Right atrium auricular region (tissue), 2 donors: ENCODE measurements around the gene BCL2. TPM values are rescaled to one million over a fixed set of nuclear protein-coding genes. Genes with fewer than 3 reads are reported as not detected.

Experiments
- DNase-seq: peaks from one replicate; pipeline ENCODE4 v3.0.0-alpha.2; 2019; ENCODE audit warnings: low spot score
- H3K27ac ChIP-seq, 2 donors: fragments of 200-600 bp; sonication (generic); 1 replicate in 1 of 2; 2 replicates in 1 of 2; pipeline ENCODE4 v1.5.1; 2016 to 2019
- H3K27me3 ChIP-seq, 2 donors: fragments of 200-600 bp; sonication (generic); one replicate each; pipeline versions ENCODE4 v1.5.1 to v1.6.0; 2017 to 2019
- H3K36me3 ChIP-seq: fragments of 200-600 bp; sonication (generic); one replicate; pipeline ENCODE4 v1.5.1; 2016
- H3K4me1 ChIP-seq, 2 donors: fragments of 200-600 bp; sonication (generic); one replicate each; pipeline versions ENCODE4 v1.5.1 to v1.6.0; 2017 to 2019
- H3K4me3 ChIP-seq, 2 donors: fragments of 200-600 bp; sonication (generic); 1 replicate in 1 of 2; 2 replicates in 1 of 2; pipeline ENCODE4 v1.5.1; 2017 to 2019; ENCODE audit warnings: mild to moderate bottlenecking in 1 of 2, moderate library complexity in 1 of 2
- H3K9me3 ChIP-seq, 2 donors: fragments of 200-600 bp; sonication (generic); one replicate each; pipeline ENCODE4 v1.5.1; 2019
- CTCF ChIP-seq, 2 donors: fragments of 200-600 bp; sonication (generic); IDR thresholded peaks; one replicate each; pipeline ENCODE4 v1.5.1; 2019; ENCODE audit warnings: antibody characterized with exemption in 2 of 2
- total RNA-seq, 2 donors: library from RNA; depleted of rRNA; stranded (reverse); fragments of >200 nt; gene quantifications; one replicate each; pipeline ENCODE4 v1.1.0, GENCODE V29; 2016

Gene BCL2
- total RNA-seq, 2 donors from 2014 or later = 6.5 to 8.0 TPM

GRCh38 chr18:63290821-63291200 lies 28.8 kb downstream of the BCL2 start:
- Histone ChIP-seq H3K27me3 (no peaks in the 10 kb centered on the region), H3K27ac (peak overlapping the region in 1 of 2 donors; percentile 9), H3K36me3 (no peaks in the 10 kb centered on the region), H3K4me1 (peaks cover 0 to 28% of the 10 kb centered on the region in 2 donors), H3K4me3 (no peak overlapping the region), H3K9me3 (no peaks in the 10 kb centered on the region)
- no peak for TF ChIP-seq CTCF (IDR thresholded peaks at IDR 0.05)
- DNase-seq = peak; percentile 28

- H3K4me1 ChIP-seq = peaks cover 0 to 28% of the 10 kb centered on the region in 2 donors
- DNase-seq = no peak
- H3K27me3 ChIP-seq = no peaks in the 10 kb centered on the region
- no peak for TF ChIP-seq CTCF (IDR thresholded peaks at IDR 0.05)
- no peak overlapping the region for H3K4me3 ChIP-seq
- H3K9me3 ChIP-seq = no peaks in the 10 kb centered on the region
- peak overlapping the region in 1 of 2 donors; percentile 9 for H3K27ac ChIP-seq
- H3K36me3 ChIP-seq = no peaks in the 10 kb centered on the region
Measured at GRCh38 chr18:63290166-63290820, 29.3 kb downstream of the BCL2 start.

GRCh38 chr18:63288311-63288710 lies 31.3 kb downstream of the BCL2 start:
- Histone ChIP-seq H3K4me1 (peaks cover 0 to 26% of the 10 kb centered on the region in 2 donors), H3K4me3 (no peak overlapping the region), H3K36me3 (no peaks in the 10 kb centered on the region), H3K9me3 (no peaks in the 10 kb centered on the region), H3K27ac (peak overlapping the region in 1 of 2 donors; percentile 35), H3K27me3 (no peaks in the 10 kb centered on the region)
- TF ChIP-seq CTCF (IDR thresholded peaks at IDR 0.05) = no peak
- no peak for DNase-seq

GRCh38 chr18:63287691-63288220 lies 31.8 kb downstream of the BCL2 start:
- H3K9me3 ChIP-seq = no peaks in the 10 kb centered on the region
- no peaks in the 10 kb centered on the region for H3K36me3 ChIP-seq
- no peak overlapping the region for H3K4me3 ChIP-seq
- DNase-seq = no peak
- peaks cover 0 to 21% of the 10 kb centered on the region in 2 donors for H3K4me1 ChIP-seq
- H3K27me3 ChIP-seq = no peaks in the 10 kb centered on the region
- TF ChIP-seq CTCF (IDR thresholded peaks at IDR 0.05) = no peak
- H3K27ac ChIP-seq = no peak overlapping the region

- no peak overlapping the region for H3K27ac ChIP-seq
- DNase-seq = no peak
Measured at GRCh38 chr18:63286926-63287325, 32.6 kb downstream of the BCL2 start.

More at GRCh38 chr18:63286926-63287325, 32.6 kb downstream of the BCL2 start:
- no peaks in the 10 kb centered on the region for H3K27me3 ChIP-seq
- TF ChIP-seq CTCF (IDR thresholded peaks at IDR 0.05) = no peak
- H3K9me3 ChIP-seq = no peaks in the 10 kb centered on the region
- H3K4me3 ChIP-seq = no peak overlapping the region
- H3K36me3 ChIP-seq = no peaks in the 10 kb centered on the region
- peaks cover 0 to 16% of the 10 kb centered on the region in 2 donors for H3K4me1 ChIP-seq
